NCI-H1417 (cell line): ENCODE measurements around the gene TTLL9.

ENCODE experiments used
- DNase-seq, 3 experiments: peaks; one replicate each; lab custom pipeline; 2025; lab: John Stamatoyannopoulos, UW

Gene TTLL9

DNA sequence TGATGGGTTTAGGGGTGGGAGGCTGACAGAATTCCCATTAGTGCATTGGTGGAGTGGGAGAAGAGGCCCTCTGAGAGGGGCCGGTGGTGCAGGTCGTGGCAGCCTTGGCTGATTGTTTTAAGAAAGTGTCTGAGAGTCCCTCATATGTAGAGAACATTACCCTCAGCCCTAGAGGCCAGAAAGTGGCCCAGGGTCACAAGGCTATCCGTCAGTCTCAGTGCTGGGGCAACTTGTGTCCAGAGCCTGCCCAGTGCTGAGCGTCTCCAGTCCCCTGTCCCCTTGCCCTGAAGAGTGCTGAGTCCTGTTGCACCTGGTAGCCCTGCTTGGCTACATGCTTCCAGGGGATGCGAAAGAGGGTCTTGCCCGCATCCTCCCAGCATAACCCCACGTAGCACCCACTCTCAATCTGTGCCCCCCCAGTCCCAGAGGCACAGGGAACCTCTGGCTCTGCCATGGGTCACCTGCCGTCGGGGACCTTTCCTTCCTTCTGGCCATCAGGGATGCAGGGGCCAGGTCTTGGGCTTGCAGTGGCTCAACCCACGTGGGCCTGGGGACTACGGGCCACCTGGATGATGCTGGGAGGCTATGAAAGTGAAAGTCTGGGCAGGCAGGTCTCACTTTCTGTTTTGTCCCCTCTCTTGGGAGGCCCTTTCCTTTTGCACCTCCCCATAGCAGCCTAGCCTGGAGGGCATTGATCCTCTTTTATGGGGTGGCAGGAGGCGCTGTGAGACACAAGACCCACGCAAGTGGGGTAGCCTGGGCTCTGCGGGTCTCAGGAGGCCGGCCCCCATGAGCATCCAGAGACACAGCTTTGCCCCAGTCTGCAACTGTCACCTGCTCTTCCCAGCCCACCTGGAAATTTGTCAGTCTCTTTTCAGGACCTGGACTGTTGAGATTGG, 12.3 kb upstream of the TTLL9 start:
- no peak for DNase-seq

DNA sequence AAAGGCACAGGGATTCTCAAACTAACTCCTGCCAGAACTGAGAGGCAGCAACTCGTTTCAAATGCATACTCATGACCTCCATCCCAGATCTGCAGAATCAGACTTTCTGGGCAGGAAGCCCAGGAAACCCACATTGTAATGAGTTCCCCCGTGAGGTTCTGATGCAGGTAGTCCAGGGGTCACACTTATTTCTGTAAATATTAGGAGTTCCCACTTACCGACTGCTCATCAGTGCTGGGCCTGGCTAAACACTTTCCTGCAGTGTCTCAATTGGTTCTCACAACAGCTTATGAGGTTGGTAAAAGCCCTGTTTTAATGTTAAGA, 11.7 kb upstream of the TTLL9 start:
- no peak for DNase-seq

DNA sequence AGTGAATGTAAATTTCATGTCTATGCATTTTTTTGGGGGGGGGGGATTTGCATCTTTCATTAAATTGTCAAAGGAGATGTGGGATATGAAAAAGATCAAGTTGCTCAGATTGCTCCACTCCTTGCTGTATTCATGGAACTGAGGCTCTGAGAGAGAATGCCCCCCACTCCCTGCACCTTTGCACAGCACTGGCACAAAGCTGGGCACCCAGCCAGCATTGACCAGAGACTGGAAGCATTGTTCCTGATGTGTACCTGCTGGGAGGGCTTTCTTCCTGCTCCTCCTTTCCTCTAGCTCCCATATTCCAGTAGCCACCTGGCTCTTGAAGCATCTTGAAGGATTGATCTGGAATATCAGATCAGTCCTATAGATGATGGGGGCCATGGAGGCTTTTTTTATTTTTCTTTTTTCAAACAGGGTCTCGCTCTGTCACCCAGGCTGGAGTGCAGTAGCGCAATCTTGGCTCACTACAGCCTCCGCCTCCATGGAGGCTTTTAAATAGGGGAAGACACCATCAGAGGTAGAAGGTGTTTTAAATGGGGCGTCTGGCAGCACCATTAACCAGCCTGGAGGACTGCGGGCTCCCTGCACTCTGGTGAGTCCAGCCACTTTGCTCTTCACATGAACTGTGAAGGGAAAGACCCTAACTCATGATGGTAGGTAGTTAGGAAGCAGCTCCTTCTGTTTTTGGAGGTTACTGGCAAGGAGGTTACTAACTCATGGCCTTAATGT, 11.0 kb upstream of the TTLL9 start:
- DNase-seq, result no peak

DNA sequence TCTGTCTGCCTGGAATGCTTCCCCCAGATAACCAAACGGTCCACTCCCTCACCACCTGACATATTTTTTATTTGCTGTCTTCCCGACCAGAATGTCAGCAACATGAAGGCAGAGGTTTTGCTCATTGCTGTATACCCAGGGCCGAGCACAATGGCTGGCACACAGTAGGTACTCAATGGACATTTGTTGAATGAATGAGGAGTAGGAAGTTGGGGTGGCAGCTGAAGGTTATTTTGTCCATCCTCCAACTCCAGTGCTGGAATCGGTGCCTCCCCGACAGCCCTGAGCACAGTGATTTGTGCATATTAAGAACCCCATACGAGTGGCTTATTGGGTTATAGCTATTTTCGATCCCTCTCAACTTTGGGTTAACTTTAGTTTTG, 10.4 kb upstream of the TTLL9 start:
- no peak for DNase-seq

DNA sequence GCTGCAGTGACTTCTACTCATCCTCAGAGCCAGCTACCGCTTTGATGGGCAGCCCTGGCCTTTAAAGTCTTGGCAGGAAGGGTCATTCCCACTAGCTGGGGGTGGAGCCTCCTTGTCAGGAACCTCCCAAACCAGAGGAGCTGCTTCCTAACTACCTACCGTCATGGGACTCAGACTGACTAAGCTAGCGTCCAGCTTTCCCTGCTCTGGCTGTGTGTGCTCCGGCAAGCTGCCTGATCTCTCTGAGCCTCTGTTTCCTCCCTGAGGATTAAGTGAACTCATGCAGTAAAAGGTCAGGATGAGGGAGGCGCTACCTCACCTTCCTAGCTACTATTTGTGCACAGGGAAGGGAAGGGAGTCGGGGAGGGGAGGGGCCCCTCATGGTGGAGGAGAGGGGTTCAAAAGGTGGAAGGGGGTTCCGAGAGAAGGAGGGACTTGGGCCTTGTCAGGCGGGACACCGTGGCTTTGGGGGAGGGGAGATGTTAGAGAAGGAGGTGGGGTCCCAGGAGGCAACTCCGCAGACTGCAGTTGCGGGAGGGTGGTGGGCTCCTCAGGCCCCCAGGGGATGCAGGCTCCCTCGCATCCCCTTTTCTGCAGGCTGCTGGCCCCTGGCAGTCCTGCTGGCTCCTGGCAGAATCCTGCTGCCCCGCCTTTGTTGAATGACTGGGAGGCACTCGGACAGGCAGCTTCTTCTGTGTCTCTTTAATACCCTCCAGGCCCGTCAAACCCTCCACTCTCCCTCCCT, 9.9 kb upstream of the TTLL9 start:
- DNase-seq, result peak in 2 of 3 experiments; percentile 41 to 60

DNA sequence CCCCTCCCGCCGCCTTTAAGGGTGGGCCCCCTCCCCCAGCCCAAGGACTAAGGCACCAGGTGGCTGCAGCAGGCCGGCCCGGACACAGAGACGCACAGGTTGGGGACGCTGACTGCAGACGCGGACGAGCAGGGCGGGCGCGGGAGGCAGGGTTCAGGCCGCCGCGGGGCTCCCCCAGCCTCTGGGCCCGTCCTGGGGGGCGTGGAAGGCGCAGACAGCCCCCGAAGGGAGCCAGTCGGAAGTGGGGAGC, 9.4 kb upstream of the TTLL9 start:
- DNase-seq, result peak; percentile 46 to 88 (median 87)

DNA sequence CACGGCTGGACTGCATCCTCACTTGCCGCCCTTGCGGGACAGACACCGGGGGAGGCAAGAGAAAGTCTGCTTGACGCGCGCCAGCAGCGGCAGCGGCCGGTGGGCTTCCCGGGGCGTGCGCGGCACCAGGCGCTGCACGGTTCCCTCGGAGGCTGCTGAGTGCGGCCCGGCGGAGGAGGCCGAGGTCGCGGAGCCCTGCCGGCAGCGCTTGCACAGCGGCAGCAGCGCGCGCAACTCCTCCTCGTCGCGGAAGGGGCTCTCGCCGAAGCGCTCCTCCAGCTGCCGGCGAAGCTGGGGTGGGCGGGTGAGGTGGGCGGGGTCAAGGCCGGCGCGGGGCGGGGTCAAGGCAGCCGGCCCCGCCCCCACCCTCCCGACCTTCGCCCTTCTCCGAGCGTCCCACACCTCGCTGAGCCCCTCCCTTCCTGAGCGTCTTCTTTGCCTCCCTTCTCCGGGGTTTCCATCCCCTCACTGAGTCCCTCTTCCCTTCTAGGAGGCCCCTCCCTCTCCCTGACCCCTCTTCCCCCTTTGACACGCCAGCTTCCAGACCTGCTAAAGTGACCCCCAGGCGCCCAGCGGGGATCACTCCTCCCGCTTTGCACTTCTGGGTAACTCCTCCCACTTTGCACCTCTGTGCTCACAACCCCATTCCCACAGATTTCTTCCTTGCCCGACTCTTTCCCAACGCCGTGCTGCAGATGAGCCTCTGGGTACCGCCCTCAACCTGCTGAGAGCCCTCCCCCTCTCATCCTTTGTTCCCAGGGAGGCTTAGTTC, 8.9 kb upstream of the TTLL9 start:
- DNase-seq, result peak; percentile 81 to 95 (median 92)

DNA sequence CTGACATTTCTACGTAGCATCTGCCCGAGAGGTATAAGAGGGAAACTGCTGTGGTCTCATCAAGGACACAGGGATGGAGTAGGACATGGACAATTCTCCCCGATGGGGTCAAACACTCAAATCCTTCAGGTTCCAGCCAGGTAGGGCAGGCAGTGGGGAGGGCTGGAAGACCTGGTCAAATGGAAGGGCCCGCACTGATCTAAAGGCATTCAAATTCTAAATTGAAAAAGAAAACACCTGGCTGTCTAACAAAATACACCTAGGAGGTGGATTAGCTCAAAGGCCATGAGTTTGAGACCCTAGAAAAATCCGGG, 8.3 kb upstream of the TTLL9 start:
- no peak for DNase-seq

DNA sequence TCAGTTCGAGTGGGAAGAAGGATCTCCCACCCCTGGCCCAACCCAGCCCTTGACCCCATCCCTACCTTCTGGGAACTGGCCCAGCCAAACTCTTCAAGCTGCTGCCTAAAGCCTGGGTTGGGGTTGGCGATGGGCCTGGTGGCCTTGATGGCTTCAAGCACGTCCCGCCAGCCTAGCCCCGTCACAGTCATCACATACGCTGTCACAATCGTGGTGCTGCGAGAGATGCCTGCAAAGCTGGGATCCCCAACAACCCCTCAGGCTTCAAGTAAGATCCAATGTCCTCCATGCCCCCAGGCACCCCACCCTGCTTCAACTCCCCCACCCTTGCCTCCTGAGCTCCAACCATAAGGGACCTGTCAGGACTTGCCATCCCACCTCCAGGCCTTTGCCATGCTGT, 7.9 kb upstream of the TTLL9 start:
- no peak for DNase-seq

DNA sequence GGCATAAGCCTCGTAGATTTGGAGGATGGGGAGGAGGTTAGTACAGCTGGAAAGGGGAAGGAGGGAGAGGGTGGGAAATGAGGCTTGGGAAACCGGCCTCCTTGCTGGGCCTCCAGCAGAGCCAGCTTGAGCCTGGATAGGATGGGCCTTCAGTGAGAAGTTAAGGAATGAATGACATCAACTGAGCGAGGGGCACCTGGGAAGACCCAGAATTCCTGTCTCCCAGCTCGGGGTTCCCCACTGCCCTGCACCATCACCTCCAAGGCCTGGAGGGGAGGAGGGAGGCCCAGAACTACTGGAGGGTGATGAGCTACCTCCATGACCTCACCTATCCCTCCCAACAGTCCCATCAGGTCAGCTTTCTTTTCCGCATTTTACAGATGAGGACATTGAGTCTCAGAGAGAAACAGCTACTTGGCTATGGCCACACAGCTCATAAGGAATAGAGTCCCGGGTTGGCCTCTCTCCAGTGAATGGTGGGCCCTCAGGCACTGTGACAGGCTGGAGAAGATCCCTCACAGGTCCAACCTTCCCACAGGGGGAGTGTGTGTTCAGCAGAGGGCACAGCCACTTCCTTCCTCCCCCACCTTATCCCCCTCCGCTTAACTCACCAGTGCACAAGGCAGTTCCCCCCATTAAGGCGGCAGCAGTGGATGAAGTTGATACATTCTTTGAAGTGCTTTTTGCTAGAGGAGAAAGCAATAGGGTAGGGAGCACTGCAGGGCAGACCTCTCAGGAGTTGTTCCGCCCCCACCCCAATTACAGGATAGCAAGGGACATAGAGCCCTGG, 6.9 kb upstream of the TTLL9 start:
- DNase-seq, result no peak

DNA sequence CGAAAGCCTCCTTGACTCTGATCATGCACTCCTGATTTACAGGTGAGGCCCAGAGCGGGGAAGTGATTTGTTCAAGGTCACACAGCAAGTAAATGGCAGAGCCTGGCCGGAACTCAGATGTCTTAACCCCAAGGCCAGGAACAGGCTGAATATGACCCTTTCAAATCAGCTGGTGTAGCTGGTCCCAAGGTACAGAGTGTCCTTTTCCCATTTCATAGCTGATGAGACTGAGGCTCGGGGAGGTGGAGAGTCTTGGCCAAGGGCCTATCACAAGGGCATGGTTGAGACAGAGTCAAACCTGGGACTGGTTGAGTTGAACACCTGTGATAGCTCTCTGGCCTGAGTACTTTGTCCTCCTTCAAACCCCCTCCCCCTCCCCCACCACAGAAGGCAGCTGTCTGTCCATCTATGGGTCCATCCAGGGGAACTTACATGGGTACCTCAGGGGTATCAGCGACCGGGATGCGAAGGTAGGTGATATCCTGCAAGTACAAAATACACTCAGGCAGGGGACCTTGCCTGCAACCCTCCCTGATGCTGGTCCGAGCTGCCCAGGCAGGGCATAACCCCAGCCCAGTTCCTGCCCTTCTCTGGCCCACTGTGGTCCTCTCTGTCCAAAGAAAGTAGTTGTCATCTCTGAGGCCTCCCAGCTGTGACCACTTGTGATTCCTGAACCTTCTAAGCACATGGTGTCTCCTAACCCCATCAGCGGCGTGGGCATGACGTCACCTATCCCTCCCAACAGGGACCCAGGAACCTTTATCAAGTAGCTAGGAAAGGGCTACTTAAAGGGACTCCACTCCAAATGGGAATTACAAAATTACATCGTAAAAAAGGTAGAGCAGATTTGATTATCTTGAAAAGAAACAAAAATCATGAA, 5.7 kb upstream of the TTLL9 start:
- DNase-seq, result no peak

DNA sequence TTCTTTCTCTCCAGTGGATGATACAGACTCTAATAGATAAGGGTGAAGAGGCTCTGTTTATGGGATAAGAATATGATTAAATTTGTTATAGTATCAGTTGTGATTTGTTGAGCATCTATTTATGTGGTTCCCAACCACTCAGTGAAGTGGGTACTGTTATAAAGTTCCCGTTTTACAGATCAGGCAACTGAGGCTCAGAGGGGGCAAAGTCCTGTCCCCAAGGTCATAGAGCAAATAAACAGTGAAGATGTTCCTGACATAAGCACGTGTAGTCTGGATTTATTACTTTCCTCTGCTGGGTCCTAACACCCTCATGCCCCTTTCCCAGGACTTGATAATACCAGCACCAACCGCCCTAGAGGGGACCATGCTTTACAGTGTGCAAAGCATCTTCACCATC, 4.2 kb upstream of the TTLL9 start:
- no peak for DNase-seq

DNA sequence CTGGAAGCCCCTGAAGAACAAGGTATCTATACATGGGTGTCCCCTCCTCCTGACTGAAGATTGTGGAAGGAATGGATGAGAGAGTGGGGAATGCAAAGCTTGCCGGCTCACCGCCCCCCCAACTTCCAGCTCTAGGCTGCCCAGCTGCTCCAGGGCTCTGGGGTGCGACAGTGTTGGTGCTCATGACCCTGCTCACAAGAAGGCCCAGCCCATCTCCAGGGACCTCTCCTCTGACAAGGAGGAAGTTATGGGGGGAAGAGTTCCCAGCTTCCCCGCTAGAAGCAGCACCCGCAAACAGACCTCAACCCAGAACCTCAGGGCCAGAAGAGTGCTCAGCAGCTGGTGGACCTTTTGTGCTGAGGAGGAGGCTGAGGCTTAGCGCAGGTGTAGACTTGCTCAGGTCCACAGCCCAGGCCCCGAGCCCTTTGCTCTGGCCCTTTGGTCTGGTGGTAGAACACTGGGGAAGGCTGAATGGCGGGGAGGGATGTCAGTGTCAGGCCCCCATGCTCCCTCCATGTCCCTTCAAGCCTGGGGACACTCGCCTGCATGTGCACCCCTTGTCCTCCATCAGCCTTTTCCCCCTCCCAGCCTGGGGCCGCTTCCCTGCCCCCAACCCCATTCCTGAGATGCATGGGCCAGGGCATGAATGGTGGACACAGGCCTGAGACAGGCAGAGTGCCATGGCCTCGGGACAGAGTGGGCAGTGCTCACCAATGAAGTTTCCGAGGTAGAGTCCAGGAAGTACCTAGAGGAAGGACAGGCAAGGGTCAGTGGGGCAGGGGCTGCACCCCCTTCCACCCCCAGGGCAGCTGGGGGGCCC, 1.4 kb upstream of the TTLL9 start:
- no peak for DNase-seq

DNA sequence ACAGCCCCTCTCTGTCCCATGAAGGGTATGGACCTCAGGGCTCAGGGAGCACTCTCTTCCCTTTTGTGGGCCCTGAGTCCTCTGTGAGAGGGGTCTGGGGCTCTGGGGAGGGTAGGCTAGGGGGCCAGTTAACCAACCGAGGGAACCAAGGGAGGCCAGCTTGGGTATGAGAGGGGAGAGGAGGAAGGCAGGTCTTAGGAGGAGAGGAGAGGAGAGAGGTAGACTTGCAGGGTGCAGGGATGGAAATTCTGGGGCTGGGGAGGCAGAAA, 827 bp upstream of the TTLL9 start:
- DNase-seq, result no peak

DNA sequence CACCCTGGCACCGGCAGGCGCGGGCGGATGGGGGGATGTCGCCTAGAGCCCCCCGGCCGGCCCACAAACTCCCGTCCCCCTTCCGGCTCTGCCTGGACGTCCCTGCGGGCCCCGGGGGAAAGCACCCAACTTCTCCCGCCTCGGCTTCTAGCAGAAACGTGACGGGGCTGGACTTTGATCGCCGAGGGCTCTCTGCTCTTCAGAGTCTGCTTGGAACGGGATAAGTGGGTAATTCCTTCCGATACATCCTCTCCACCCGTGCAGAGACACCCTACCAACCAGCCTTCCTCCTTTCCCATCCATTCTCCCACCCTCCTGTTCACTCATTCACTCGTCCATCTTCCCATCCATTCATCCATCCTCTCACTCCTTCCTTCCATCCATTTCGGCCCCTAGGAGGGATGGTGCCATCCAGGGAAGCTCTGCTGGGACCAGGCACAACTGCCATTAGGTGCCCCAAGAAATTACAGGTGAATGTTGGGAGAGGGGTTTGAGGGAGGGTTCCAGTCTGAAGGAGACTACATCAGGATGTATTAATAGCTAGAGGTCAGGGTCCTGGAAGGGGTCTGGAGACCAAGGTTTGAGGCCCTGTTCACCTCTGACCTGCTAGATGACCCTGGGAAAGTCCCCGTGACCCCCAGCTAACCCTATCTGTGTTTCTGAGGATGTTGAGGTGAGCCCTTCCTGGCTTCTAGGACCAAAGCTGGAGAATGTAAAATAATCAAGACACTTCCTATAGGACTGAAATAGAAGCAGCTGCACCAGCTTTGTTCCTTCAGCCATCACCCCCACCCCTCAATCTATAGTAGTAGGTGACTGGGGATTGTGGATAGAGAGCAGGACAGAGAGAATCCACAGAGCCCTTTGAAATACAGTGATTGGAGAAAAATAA, 538 bp downstream of the TTLL9 start:
- DNase-seq, result peak in 1 of 3 experiments; percentile 37

DNA sequence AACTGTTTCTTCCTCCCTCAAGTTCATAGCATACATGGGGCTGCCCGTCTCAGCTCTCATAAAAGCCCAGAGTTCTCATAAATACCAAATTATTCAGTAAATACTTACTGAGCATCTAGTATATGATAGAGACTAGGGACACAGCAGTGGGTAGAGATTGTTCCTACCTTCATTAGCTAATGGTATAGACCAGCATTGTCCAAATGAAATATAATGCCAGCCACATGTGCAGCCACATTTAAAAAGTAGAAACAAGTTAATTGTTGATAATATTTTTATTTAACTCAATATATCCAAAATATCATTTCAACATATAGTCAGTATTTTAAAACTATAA, 1.2 kb downstream of the TTLL9 start:
- DNase-seq, result no peak

DNA sequence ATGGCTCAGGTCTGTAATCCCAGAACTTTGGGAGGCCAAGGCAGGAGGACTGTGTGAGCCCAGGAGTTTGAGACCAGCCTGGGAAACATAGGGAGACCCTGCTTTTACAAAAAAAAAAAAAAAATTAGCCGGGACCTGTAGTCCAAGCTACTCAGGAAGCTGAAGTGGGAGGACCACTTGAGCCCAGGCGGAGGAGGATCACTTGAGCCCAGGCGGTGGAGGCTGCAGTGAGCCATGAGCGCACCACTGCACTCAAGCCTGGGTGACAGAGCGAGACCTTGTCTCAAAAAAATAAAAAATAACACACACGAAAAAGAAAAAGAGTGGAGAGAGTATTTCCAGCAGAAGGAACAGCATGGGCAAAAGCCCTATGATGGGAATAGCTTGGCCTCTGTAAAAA, 2.0 kb downstream of the TTLL9 start:
- DNase-seq, result no peak

DNA sequence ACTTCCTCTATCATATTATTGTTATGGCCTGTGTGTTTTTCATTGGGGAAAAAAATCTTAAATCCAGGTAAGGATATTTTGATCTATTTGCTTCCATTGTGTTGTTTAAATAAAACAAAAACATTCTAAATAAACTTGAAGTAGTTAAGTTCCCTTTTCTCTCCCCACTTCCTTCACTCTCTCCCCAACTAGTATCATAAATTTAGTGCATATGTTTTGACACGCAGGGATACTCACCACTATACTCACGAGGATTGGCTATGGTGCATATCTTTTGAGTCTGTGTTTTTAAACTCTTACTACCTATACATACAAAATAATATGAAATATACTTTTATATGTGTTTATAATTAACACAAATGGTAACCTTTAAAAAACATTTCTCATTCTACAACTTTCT, 5.2 kb downstream of the TTLL9 start:
- DNase-seq, result no peak

DNA sequence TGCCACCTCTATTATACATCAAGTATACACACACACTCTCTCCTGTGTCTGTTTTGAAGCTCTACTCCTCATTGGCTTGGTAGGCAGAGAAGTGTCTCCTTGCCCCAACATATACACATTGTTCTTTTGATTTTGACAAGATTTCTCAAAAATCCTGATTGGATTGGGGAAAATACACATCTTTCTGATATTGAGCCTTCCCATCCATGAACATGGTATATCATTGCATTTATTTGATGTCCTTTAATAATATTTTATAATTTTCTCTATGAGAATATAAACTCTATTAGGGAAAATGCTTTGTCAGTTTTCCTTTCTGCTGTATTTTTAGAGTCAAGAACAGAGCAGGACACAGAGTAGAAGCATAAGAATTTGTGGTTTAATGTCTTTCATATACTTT, 7.2 kb downstream of the TTLL9 start:
- DNase-seq, result no peak
